ENCODE results near the gene PPARG. TPM values are rescaled to one million over a fixed set of nuclear protein-coding genes. Genes with fewer than 3 reads are reported as not detected.

Gene PPARG
- total and polyA plus RNA-seq, 2 experiments from 2014 or later, result 0.15 to 0.42 TPM

- TF ChIP-seq CTCF (conservative IDR thresholded peaks at IDR 0.05; ENCODE audit: low read depth in 2 of 2) (no peak), JUNB (IDR thresholded peaks at IDR 0.05; ENCODE audit: unreplicated experiment) (no peak), POLR2AphosphoS5 (IDR thresholded peaks at IDR 0.05; ENCODE audit: low read depth) (no peak)
Measured at GRCh38 chr3:12423131-12423530, 134.3 kb downstream of the PPARG start (continued).

GRCh38 chr3:12423918-12424630 is 135.2 kb downstream of the PPARG start:
- Mint-ChIP-seq H3K4me1 (peaks cover 46% of the 10 kb centered on the region), H3K27ac (peak overlapping the region; percentile 56), H3K4me3 (no peak overlapping the region), H3K36me3 (ENCODE audit: low read depth) (no peaks in the 10 kb centered on the region), H3K27me3 (ENCODE audit: insufficient read depth, low read depth, poor library complexity) (peaks cover 11% of the 10 kb centered on the region), H3K9me3 (no peaks in the 10 kb centered on the region)
- H3K4me2 ChIP-seq, result no peak overlapping the region
- no peaks in the 10 kb centered on the region for H3K9me2 ChIP-seq (ENCODE audit: insufficient read depth)
- DNase-seq (ENCODE audit: low spot score) (no peak), ATAC-seq (no peak)
- no peaks in the 10 kb centered on the region for H3F3A ChIP-seq (replicated peaks; ENCODE audit: low read depth)
- peaks cover 38% of the 10 kb centered on the region for H3K4me1 ChIP-seq (ENCODE audit: insufficient read depth)
- no peak for TF ChIP-seq REST (IDR thresholded peaks at IDR 0.05; ENCODE audit: unreplicated experiment)
- TF ChIP-seq ZNF114 (CRISPR knock-in tag; IDR thresholded peaks at IDR 0.05), result no peak
- no peak for TF ChIP-seq JUNB (IDR thresholded peaks at IDR 0.05; ENCODE audit: unreplicated experiment)
- no peak overlapping the region for H3K27ac ChIP-seq (ENCODE audit: low read depth)
- no peak overlapping the region for H3K4me3 ChIP-seq
- no peaks in the 10 kb centered on the region for H3K79me2 ChIP-seq (replicated peaks; ENCODE audit: insufficient read depth)
- no peaks in the 10 kb centered on the region for H4K20me1 ChIP-seq (replicated peaks; ENCODE audit: insufficient read depth)
- no peaks in the 10 kb centered on the region for H3K36me3 ChIP-seq (ENCODE audit: insufficient read depth)
- peak overlapping the region; percentile 73 for H2AFZ ChIP-seq
- no peaks in the 10 kb centered on the region for H3K27me3 ChIP-seq (ENCODE audit: insufficient read depth)

GRCh38 chr3:12424635-12425319 is 135.9 kb downstream of the PPARG start:
- Histone ChIP-seq H3K9me2 (ENCODE audit: insufficient read depth) (no peaks in the 10 kb centered on the region), H3K27ac (ENCODE audit: low read depth) (no peak overlapping the region), H3K4me2 (no peak overlapping the region), H4K20me1 (replicated peaks; ENCODE audit: insufficient read depth) (no peaks in the 10 kb centered on the region), H3K4me3 (no peak overlapping the region), H2AFZ (peak overlapping the region; percentile 73), H3K36me3 (ENCODE audit: insufficient read depth) (no peaks in the 10 kb centered on the region), H3F3A (replicated peaks; ENCODE audit: low read depth) (no peaks in the 10 kb centered on the region), H3K79me2 (replicated peaks; ENCODE audit: insufficient read depth) (no peaks in the 10 kb centered on the region), H3K4me1 (ENCODE audit: insufficient read depth) (peaks cover 38% of the 10 kb centered on the region), H3K27me3 (ENCODE audit: insufficient read depth) (no peaks in the 10 kb centered on the region)
- Mint-ChIP-seq H3K4me3 (no peak overlapping the region; the same call in 2 of the 3 replicates), H3K9me3 (no peaks in the 10 kb centered on the region), H3K27me3 (ENCODE audit: insufficient read depth, low read depth, poor library complexity) (peaks cover 11% of the 10 kb centered on the region), H3K27ac (peak overlapping the region; percentile 56; the same call in 1 of the 2 replicates), H3K36me3 (ENCODE audit: low read depth) (no peaks in the 10 kb centered on the region), H3K4me1 (peaks cover 46% of the 10 kb centered on the region)
- DNase-seq (ENCODE audit: low spot score) (no peak), ATAC-seq (no peak)
- no peak for TF ChIP-seq POLR2AphosphoS5 (IDR thresholded peaks at IDR 0.05; ENCODE audit: low read depth)
- TF ChIP-seq ZNF331 (CRISPR knock-in tag; IDR thresholded peaks at IDR 0.05; ENCODE audit: low read depth), result no peak
- TF ChIP-seq EZH2phosphoT487 (IDR thresholded peaks at IDR 0.05; ENCODE audit: unreplicated experiment), result no peak
- TF ChIP-seq ZNF114 (CRISPR knock-in tag; IDR thresholded peaks at IDR 0.05), result no peak
- TF ChIP-seq ETS1 (IDR thresholded peaks at IDR 0.05), result no peak
- no peak for TF ChIP-seq NANOG (IDR thresholded peaks at IDR 0.05; ENCODE audit: borderline replicate concordance)
- TF ChIP-seq REST (IDR thresholded peaks at IDR 0.05; ENCODE audit: unreplicated experiment), result no peak
- no peak for TF ChIP-seq CREB1 (CRISPR knock-in tag; IDR thresholded peaks at IDR 0.05; ENCODE audit: low read depth)
- TF ChIP-seq EZH2 (IDR thresholded peaks at IDR 0.05; ENCODE audit: low read depth, unreplicated experiment), result no peak
